ENCODE measurements around the gene SASH1.

Gene SASH1

DNA sequence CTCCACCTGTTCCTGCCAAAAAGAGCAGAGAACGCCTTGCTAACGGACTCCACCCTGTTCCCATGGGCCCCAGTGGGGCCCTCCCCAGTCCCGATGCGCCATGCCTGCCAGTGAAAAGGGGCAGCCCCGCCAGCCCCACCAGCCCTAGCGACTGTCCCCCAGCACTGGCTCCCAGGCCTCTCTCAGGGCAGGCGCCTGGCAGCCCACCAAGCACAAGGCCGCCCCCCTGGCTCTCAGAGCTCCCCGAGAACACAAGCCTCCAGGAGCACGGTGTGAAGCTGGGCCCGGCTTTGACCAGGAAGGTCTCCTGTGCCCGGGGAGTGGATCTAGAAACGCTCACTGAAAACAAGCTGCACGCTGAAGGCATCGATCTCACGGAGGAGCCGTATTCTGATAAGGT is 201.8 kb downstream of the SASH1 start:
- Mint-ChIP-seq H3K27ac (no peak overlapping the region), H3K27me3 (peaks cover 6% of the 10 kb centered on the region), H3K4me1 (ENCODE audit: low read depth) (no peaks in the 10 kb centered on the region), H3K4me3 (no peak overlapping the region), H3K36me3 (ENCODE audit: low read depth) (peaks cover 70% of the 10 kb centered on the region), H3K9me3 (no peaks in the 10 kb centered on the region)
- intact Hi-C loops (cut with micrococcal nuclease), result no loop called here

DNA sequence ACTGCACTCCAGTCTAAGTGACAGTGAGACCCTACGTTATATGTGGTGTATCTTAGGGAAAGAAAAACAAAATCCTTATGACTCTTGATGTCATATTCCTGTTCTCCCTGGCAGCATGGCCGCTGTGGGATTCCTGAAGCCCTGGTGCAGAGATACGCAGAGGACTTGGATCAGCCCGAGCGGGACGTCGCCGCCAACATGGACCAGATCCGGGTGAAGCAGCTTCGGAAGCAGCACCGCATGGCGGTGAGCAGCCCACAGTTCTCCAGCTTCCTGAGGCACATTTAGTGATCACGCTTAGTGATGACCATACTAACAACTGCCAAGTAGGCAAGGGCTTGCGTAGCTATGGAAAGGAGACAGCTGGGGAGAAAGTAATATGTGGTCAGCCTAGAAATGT is 203.3 kb downstream of the SASH1 start:
- Mint-ChIP-seq H3K4me3 (no peak overlapping the region), H3K9me3 (no peaks in the 10 kb centered on the region), H3K27ac (no peak overlapping the region), H3K27me3 (peaks cover 6% of the 10 kb centered on the region), H3K36me3 (ENCODE audit: low read depth) (peaks cover 62% of the 10 kb centered on the region), H3K4me1 (ENCODE audit: low read depth) (no peaks in the 10 kb centered on the region)
- intact Hi-C loops (cut with micrococcal nuclease), result no loop called here

- Mint-ChIP-seq H3K27me3 (peaks cover 4% of the 10 kb centered on the region), H3K36me3 (ENCODE audit: low read depth) (peaks cover 52% of the 10 kb centered on the region), H3K9me3 (no peaks in the 10 kb centered on the region), H3K4me3 (no peak overlapping the region), H3K27ac (no peak overlapping the region), H3K4me1 (ENCODE audit: low read depth) (no peaks in the 10 kb centered on the region)
- intact Hi-C loops (cut with micrococcal nuclease), result no loop called here
Observed at GRCh38 chr6:148547110-148547509, 204.5 kb downstream of the SASH1 start.

DNA sequence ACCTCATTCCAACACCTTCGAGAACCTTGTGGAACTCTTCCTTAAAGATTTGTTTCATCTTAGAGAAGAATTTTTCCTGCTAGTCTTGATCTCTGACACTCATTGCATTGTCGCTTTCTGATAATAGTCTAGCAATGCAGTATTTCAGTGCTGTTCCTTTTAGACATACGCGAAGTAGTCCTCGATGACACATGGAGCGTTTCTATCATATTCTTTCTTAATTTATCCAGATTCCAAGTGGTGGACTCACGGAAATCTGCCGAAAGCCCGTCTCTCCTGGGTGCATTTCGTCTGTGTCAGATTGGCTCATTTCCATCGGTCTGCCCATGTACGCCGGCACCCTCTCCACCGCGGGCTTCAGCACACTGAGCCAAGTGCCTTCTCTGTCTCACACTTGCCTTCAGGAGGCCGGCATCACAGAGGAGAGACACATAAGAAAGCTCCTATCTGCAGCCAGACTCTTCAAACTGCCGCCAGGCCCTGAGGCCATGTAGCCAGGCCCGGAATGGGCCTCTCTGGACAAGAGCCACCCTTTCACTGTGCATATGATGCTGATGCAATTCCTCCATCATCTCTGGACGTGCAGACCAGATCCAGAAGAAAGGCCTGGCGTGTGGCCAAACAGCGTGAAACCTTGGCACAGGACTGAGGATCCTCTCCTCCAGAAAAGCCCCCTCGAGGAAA is 205.6 kb downstream of the SASH1 start:
- no peak overlapping the region for H3K27ac Mint-ChIP-seq
- no peaks in the 10 kb centered on the region for H3K4me1 Mint-ChIP-seq (ENCODE audit: low read depth)
- peaks cover 5% of the 10 kb centered on the region for H3K27me3 Mint-ChIP-seq
- peaks cover 53% of the 10 kb centered on the region for H3K36me3 Mint-ChIP-seq (ENCODE audit: low read depth)
- intact Hi-C loops (cut with micrococcal nuclease), result no loop called here
- peaks cover 1% of the 10 kb centered on the region for H3K9me3 Mint-ChIP-seq
- H3K4me3 Mint-ChIP-seq, result no peak overlapping the region

- Mint-ChIP-seq H3K36me3 (ENCODE audit: low read depth) (peaks cover 53% of the 10 kb centered on the region), H3K27me3 (peaks cover 10% of the 10 kb centered on the region), H3K4me3 (no peak overlapping the region), H3K9me3 (peaks cover 6% of the 10 kb centered on the region), H3K27ac (no peak overlapping the region), H3K4me1 (ENCODE audit: low read depth) (no peaks in the 10 kb centered on the region)
- intact Hi-C loops (cut with micrococcal nuclease), result no loop called here
Observed at GRCh38 chr6:148548749-148549140, 206.1 kb downstream of the SASH1 start.

GRCh38 chr6:148550569-148550968 is 207.9 kb downstream of the SASH1 start:
- H3K27ac Mint-ChIP-seq, result no peak overlapping the region
- intact Hi-C loops (cut with micrococcal nuclease), result no loop called here
- peaks cover 13% of the 10 kb centered on the region for H3K27me3 Mint-ChIP-seq
- no peaks in the 10 kb centered on the region for H3K4me1 Mint-ChIP-seq (ENCODE audit: low read depth)
- no peak overlapping the region for H3K4me3 Mint-ChIP-seq
- H3K36me3 Mint-ChIP-seq (ENCODE audit: low read depth), result peaks cover 44% of the 10 kb centered on the region
- peaks cover 10% of the 10 kb centered on the region for H3K9me3 Mint-ChIP-seq

GRCh38 chr6:148551226-148551625 is 208.6 kb downstream of the SASH1 start:
- Mint-ChIP-seq H3K36me3 (ENCODE audit: low read depth) (peaks cover 38% of the 10 kb centered on the region), H3K9me3 (peaks cover 10% of the 10 kb centered on the region), H3K27ac (no peak overlapping the region), H3K4me1 (ENCODE audit: low read depth) (peaks cover 5% of the 10 kb centered on the region), H3K4me3 (no peak overlapping the region), H3K27me3 (peaks cover 13% of the 10 kb centered on the region)
- intact Hi-C loops (cut with micrococcal nuclease), result no loop called here

GRCh38 chr6:148556410-148556809 is 213.8 kb downstream of the SASH1 start:
- Mint-ChIP-seq H3K27me3 (peaks cover 15% of the 10 kb centered on the region), H3K36me3 (ENCODE audit: low read depth) (peaks cover 12% of the 10 kb centered on the region), H3K27ac (no peak overlapping the region), H3K4me3 (no peak overlapping the region), H3K4me1 (ENCODE audit: low read depth) (peaks cover 27% of the 10 kb centered on the region), H3K9me3 (peaks cover 10% of the 10 kb centered on the region)
- intact Hi-C loops (cut with micrococcal nuclease), result loop anchor here (5.0 kb wide), 2 partner anchors 146 to 391 kb away; no protein-coding TSS in a partner anchor

DNA sequence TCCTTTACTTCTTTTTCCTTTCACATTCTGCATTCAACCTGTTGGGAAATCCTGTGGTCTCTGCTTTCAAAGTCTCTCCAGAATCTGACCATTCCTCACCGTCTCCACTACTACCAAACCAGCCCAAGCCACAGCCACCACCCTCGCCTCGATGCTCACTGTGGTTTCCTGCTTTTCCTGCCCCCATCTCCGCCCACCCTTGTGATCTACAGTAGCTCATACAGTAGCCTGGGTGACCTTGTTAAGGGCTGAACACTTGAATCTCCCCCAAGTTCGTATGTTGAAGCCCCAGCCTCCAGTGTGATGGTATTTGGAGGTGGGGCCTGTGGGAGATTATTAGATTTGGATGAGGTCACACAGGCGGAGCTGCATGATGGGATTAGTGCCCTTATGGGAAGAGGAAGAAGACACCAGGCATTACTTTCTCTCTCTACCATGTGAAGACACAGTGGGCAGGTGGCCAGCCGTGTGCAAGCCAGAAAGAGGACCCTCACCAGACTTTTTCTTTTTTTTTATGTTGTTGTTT is 215.2 kb downstream of the SASH1 start:
- peaks cover 10% of the 10 kb centered on the region for H3K9me3 Mint-ChIP-seq
- H3K27me3 Mint-ChIP-seq, result peaks cover 20% of the 10 kb centered on the region
- peaks cover 27% of the 10 kb centered on the region for H3K4me1 Mint-ChIP-seq (ENCODE audit: low read depth)
- peaks cover 12% of the 10 kb centered on the region for H3K36me3 Mint-ChIP-seq (ENCODE audit: low read depth)
- H3K4me3 Mint-ChIP-seq, result no peak overlapping the region
- intact Hi-C loops (cut with micrococcal nuclease), result loop anchor here (5.0 kb wide), 2 partner anchors 144 to 389 kb away; no protein-coding TSS in a partner anchor
- H3K27ac Mint-ChIP-seq, result peak overlapping the region; percentile 31

DNA sequence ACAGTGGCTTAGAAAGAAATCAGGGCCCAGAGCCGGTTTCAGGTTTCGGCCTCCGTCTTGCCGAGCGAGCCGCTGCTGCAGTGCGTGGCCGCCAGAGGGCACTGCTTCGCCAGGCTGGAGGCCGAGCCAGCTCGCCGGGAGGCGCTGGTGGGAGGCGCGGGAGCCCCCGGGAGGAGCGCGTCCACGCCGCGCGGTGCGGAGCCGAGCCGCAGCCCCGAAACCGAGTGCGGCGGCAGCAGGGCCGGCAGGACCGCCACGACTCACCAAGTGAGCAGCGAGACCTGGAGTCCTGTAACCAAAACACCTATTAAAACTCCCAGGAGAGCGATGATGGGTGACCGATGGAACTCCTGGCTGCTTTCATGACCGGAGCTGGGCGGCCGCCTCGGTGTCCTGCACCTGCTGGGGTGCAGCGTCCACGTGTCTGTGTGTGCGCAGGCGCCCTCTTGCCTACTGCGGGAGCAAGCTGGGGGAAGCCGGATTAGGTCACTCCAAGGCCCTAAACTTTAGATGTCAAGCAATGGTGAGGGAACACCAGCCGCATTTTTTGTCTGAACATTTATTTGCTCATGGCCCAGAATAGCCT is 217.3 kb downstream of the SASH1 start:
- Mint-ChIP-seq H3K27ac (no peak overlapping the region), H3K27me3 (peaks cover 18% of the 10 kb centered on the region), H3K9me3 (no peaks in the 10 kb centered on the region), H3K36me3 (ENCODE audit: low read depth) (no peaks in the 10 kb centered on the region), H3K4me3 (peak overlapping the region; percentile 51), H3K4me1 (ENCODE audit: low read depth) (peaks cover 27% of the 10 kb centered on the region)
- intact Hi-C loops (cut with micrococcal nuclease), result loop anchor here (5.0 kb wide), 3 partner anchors 47 to 387 kb away; no protein-coding TSS in a partner anchor

DNA sequence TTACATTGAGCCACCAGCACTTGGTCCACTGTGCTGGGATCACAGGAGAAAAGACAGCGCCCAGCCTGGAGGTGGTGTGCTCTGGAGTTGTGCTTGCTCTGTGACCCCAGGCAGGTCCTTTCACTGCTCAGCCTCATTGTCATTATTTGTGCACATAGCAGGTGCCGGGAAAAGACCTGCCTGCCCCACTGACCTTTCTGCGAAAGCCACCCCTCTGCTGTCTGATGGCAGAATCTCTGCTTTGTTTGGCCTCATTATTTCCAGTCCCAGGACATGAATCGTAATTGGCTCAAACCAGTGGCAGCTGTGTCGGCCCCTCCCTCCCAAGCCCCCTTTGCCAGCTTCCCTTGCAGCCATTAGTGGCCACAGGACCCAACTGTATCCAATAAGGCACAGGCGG is 219.0 kb downstream of the SASH1 start:
- H3K27me3 Mint-ChIP-seq, result peaks cover 21% of the 10 kb centered on the region

DNA sequence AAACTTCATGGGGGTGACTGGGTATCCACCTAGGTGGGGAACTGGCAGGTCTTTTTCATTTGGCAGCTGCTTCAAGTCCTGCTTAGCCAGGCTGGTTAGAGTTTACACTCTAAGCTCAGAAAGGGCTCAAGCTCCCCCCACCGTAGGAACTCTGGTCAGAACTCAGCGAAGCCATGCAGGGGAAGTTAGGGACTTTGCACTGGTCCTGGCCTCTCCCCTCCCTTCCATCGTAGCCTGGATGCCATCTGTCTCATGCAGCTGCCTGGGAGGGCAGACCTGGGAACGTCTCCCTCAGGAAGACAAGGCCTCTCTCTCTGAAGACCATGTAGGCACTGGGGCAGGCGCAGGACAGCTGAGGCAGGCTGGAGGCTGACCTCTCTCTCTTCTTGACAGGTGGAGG is 220.4 kb downstream of the SASH1 start:
- Mint-ChIP-seq H3K27me3 (peaks cover 21% of the 10 kb centered on the region), H3K9me3 (no peaks in the 10 kb centered on the region), H3K4me3 (no peak overlapping the region), H3K4me1 (ENCODE audit: low read depth) (peaks cover 30% of the 10 kb centered on the region), H3K36me3 (ENCODE audit: low read depth) (no peaks in the 10 kb centered on the region), H3K27ac (no peak overlapping the region)
- intact Hi-C loops (cut with micrococcal nuclease), result loop anchor here (5.0 kb wide), 1 partner anchor 44 kb away; no protein-coding TSS in a partner anchor

More for the DNA sequence above, 219.0 kb downstream of the SASH1 start:
- H3K27ac Mint-ChIP-seq, result no peak overlapping the region
- no peak overlapping the region for H3K4me3 Mint-ChIP-seq
- intact Hi-C loops (cut with micrococcal nuclease), result loop anchor here (5.0 kb wide), 1 partner anchor 46 kb away; no protein-coding TSS in a partner anchor
- no peaks in the 10 kb centered on the region for H3K36me3 Mint-ChIP-seq (ENCODE audit: low read depth)
- H3K4me1 Mint-ChIP-seq (ENCODE audit: low read depth), result peaks cover 33% of the 10 kb centered on the region
- no peaks in the 10 kb centered on the region for H3K9me3 Mint-ChIP-seq

DNA sequence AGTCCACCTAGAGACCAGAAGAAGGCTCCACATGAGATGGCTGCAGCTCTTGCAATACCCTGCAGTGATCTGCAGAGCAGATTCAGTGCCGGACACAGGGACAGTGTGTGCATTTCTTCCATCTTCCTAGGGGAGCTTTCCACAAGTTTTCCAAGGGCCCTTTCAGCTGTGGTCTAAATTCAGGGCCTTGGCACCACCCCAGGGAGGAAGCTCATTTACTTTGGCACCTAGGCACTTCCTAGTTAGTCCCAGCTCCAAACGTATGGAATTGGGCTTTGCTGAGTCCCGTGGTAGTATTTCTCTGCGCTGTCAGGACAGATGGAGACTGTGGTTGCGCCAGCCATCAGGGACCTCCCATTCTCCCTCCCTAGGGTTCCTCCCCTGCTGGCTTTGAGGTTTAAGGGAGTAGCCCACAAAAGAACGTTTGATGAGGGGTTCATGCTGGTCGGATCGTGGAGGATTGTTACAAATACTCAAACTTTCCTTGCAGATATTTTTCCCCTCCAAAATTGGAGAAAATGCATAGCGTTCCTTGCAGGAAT is 221.9 kb downstream of the SASH1 start:
- H3K27ac Mint-ChIP-seq, result no peak overlapping the region
- H3K27me3 Mint-ChIP-seq, result peaks cover 21% of the 10 kb centered on the region
- intact Hi-C loops (cut with micrococcal nuclease), result loop anchor here (5.0 kb wide), 1 partner anchor 43 kb away; no protein-coding TSS in a partner anchor
- no peak overlapping the region for H3K4me3 Mint-ChIP-seq
- H3K9me3 Mint-ChIP-seq, result no peaks in the 10 kb centered on the region
- no peaks in the 10 kb centered on the region for H3K36me3 Mint-ChIP-seq (ENCODE audit: low read depth)
- H3K4me1 Mint-ChIP-seq (ENCODE audit: low read depth), result peaks cover 22% of the 10 kb centered on the region

DNA sequence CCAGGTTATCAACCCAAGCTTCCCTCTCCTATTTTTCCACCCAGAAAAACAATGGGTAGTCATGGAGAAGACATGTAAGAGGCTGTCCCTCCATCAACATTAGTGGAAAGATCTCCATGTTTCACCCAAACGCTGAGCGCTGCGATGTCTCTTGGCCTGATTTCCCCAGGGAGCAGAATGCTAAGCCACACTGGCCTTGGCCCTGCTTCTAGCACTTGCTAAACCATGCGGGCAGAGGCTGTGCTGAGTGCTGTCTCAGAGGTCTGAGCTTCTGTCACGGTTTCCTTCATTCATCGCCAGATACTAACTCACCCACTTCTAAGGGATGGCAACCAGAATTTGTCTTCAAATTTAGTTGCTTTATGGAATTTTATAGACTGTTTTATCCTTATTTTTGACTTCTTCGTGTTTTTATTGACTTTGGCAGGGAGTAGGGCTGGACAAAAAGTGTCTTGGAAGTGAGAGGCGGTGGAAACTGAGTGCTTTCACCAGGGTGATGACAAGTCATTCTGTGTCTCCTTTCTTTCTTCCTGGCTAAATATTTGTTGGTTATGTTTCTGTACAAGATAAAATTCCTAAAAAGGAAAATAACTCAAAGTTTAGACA is 222.8 kb downstream of the SASH1 start:
- intact Hi-C loops (cut with micrococcal nuclease), result no loop called here
- Mint-ChIP-seq H3K36me3 (ENCODE audit: low read depth) (no peaks in the 10 kb centered on the region), H3K9me3 (no peaks in the 10 kb centered on the region), H3K4me3 (no peak overlapping the region), H3K4me1 (ENCODE audit: low read depth) (peaks cover 26% of the 10 kb centered on the region), H3K27me3 (peaks cover 18% of the 10 kb centered on the region), H3K27ac (peak overlapping the region; percentile 71)

Measured in dendritic cell treated with granulocyte-macrophage colony-stimulating factor and Interleukin-4, amounts not matched to agents 40 ng/mL and 50 ng/mL, for 4 days (primary cell).